Astrocyte of the cerebellum (primary cell): Measurements from ENCODE around the gene ACSF3.

Source experiments
- DNase-seq: peaks from one replicate; pipeline ENCODE4 v3.0.0-alpha.2; 2011; ENCODE audit warnings: low read depth
- H3K4me3 ChIP-seq: 2 replicates; pipeline ENCODE4 v1.5.1; 2011; ENCODE audit warnings: mild to moderate bottlenecking, low read depth, low read length, moderate library complexity
- CTCF ChIP-seq: IDR thresholded peaks from 2 replicates; pipeline ENCODE4 v1.5.1; 2012; ENCODE audit warnings: low read length, low read depth, moderate library complexity, mild to moderate bottlenecking; ENCODE audit errors: missing control alignments
- in situ Hi-C: cut with HindIII; loops from 2 replicates; pipeline ENCODE4 v1.10.0; 2017; ENCODE audit warnings: low sequenced_read_pairs

The ACSF3 gene

GRCh38 chr16:89121691-89122321 lies 28.2 kb downstream of the ACSF3 start:
- TF ChIP-seq CTCF, result no peak
- DNase-seq, result no peak
- in situ Hi-C loops, result no loop called here

GRCh38 chr16:89122322-89122851 lies 28.7 kb downstream of the ACSF3 start:
- no peak for DNase-seq
- no peak overlapping the region for H3K4me3 ChIP-seq
- in situ Hi-C loops, result no loop called here

More at GRCh38 chr16:89121691-89122321, 28.2 kb downstream of the ACSF3 start:
- H3K4me3 ChIP-seq, result no peak overlapping the region

GRCh38 chr16:89123001-89123830 lies 29.6 kb downstream of the ACSF3 start:
- no peak overlapping the region for H3K4me3 ChIP-seq
- DNase-seq, result no peak
- in situ Hi-C loops, result no loop called here
- TF ChIP-seq CTCF, result no peak

More at GRCh38 chr16:89122322-89122851, 28.7 kb downstream of the ACSF3 start:
- no peak for TF ChIP-seq CTCF

- no peak for DNase-seq
- in situ Hi-C loops, result no loop called here
Measured at GRCh38 chr16:89123831-89124100, 30.1 kb downstream of the ACSF3 start.

GRCh38 chr16:89129378-89129777 lies 35.7 kb downstream of the ACSF3 start:
- DNase-seq, result no peak
- in situ Hi-C loops, result no loop called here
- TF ChIP-seq CTCF, result no peak
- no peak overlapping the region for H3K4me3 ChIP-seq

More at GRCh38 chr16:89123831-89124100, 30.1 kb downstream of the ACSF3 start:
- TF ChIP-seq CTCF, result no peak
- H3K4me3 ChIP-seq, result no peak overlapping the region

GRCh38 chr16:89130448-89130847 lies 36.8 kb downstream of the ACSF3 start:
- TF ChIP-seq CTCF, result no peak
- in situ Hi-C loops, result no loop called here
- no peak for DNase-seq
- H3K4me3 ChIP-seq, result no peak overlapping the region
